HL-60 (cell line): Measurements from ENCODE around the gene TRAM2.

Experiments
- DNase-seq, 2 experiments: peaks; one replicate each; pipeline ENCODE4 v3.0.0-alpha.2; 2010 to 2020; ENCODE audit warnings: low read depth in 1 of 2, low spot score in 1 of 2
- H3K27ac ChIP-seq: fragments of 250-450 bp; sonication (Bioruptor Pico); replicated peaks from 2 replicates; pipeline ENCODE4 v1.5.1; 2020; ENCODE audit warnings: mild to moderate bottlenecking, moderate library complexity
- H3K27me3 ChIP-seq: fragments of 250-450 bp; sonication (Bioruptor Pico); 2 replicates; pipeline ENCODE4 v1.5.1; 2021; ENCODE audit warnings: mild to moderate bottlenecking, moderate library complexity; ENCODE audit not compliant: insufficient read depth, poor library complexity, severe bottlenecking
- H3K4me3 ChIP-seq: replicated peaks from 2 replicates; pipeline ENCODE4 v1.5.1; 2011; ENCODE audit warnings: mild to moderate bottlenecking, control low read depth, low read length; ENCODE audit not compliant: insufficient read depth
- GABPA ChIP-seq: IDR thresholded peaks from 2 replicates; pipeline ENCODE4 v1.6.1; 2012; ENCODE audit warnings: low read depth
- POLR2AphosphoS5 ChIP-seq: IDR thresholded peaks from 2 replicates; pipeline ENCODE4 v1.6.1; 2012; ENCODE audit warnings: low read depth
- SPI1 ChIP-seq: IDR thresholded peaks from 2 replicates; pipeline ENCODE4 v1.6.1; 2012; ENCODE audit warnings: low read depth, mild to moderate bottlenecking, borderline replicate concordance
- TF ChIP-seq, protein P1 (sequence below): IDR thresholded peaks from 2 replicates; pipeline ENCODE4 v1.6.1; 2012; ENCODE audit warnings: low read depth; ENCODE audit not compliant: insufficient replicate concordance
- TF ChIP-seq, protein P2 (sequence below): IDR thresholded peaks from one replicate; pipeline ENCODE4 v1.5.1; 2011; ENCODE audit warnings: low read length, control low read depth, inconsistent platforms; ENCODE audit not compliant: insufficient read depth

The TRAM2 gene

GRCh38 chr6:52516269-52516668, 60.6 kb downstream of the TRAM2 start:
- Histone ChIP-seq H3K27ac (no peak overlapping the region), H3K27me3 (no peaks in the 10 kb centered on the region), H3K4me3 (no peak overlapping the region)
- no peak for TF ChIP-seq SPI1
- TF ChIP-seq, protein P1, sequence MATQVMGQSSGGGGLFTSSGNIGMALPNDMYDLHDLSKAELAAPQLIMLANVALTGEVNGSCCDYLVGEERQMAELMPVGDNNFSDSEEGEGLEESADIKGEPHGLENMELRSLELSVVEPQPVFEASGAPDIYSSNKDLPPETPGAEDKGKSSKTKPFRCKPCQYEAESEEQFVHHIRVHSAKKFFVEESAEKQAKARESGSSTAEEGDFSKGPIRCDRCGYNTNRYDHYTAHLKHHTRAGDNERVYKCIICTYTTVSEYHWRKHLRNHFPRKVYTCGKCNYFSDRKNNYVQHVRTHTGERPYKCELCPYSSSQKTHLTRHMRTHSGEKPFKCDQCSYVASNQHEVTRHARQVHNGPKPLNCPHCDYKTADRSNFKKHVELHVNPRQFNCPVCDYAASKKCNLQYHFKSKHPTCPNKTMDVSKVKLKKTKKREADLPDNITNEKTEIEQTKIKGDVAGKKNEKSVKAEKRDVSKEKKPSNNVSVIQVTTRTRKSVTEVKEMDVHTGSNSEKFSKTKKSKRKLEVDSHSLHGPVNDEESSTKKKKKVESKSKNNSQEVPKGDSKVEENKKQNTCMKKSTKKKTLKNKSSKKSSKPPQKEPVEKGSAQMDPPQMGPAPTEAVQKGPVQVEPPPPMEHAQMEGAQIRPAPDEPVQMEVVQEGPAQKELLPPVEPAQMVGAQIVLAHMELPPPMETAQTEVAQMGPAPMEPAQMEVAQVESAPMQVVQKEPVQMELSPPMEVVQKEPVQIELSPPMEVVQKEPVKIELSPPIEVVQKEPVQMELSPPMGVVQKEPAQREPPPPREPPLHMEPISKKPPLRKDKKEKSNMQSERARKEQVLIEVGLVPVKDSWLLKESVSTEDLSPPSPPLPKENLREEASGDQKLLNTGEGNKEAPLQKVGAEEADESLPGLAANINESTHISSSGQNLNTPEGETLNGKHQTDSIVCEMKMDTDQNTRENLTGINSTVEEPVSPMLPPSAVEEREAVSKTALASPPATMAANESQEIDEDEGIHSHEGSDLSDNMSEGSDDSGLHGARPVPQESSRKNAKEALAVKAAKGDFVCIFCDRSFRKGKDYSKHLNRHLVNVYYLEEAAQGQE: peak; percentile 67
- DNase-seq: no peak

DNA sequence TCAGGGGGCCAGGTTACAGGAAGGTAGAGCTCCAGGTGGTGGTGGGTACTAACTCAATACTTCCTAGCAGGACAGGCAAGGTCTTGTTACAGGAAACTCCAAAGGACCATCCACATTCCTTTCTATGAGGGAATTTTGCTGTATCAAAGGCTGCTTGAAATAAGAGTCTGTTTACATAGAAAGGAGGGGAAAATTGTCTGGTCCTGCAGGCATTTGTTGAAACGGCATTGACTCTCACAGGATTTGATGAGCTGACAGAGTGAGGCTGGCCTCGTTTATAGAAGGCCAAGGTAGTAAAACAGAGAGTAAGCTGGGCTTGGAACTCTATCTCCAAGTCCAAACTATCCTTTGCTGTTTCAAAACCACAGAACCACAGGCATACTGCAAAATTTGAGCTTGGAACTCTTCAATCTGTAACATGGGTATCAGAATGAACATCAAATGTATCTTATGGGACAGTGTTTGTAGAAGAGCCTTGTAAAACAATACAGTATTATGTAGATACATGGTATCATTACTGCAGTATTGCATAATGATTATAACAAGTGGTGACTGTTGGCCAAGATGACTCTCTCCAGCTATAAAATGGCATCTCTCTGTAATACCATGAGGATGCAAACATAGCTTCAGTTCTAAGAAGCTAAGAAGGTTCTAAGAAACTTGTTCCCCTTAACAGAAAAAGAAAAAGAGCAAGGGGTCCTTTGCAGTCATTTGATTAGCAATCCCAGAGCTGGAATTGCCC, 61.5 kb downstream of the TRAM2 start:
- no peak for DNase-seq
- Histone ChIP-seq H3K4me3 (no peak overlapping the region), H3K27ac (no peak overlapping the region), H3K27me3 (no peaks in the 10 kb centered on the region)
- TF ChIP-seq POLR2AphosphoS5: no peak

DNA sequence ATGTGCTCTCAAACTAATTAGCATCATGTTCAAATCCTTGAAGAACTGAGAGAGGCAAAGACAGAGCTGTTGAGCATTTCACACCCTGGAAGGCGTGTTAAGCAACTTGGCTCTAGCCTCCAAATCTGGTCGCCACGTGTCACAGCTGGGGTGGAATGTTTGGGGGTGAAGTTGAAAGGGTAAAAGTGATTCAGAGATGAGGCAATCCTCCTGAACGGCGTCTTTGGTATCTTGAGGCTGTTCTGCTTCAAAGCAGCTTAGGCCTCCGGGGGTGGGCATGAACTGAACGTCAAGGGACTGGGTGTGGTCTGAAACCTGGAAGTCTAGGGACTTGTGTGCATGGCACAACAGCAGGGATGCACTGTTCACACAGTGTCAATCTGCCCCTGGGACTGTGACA, 62.3 kb downstream of the TRAM2 start:
- Histone ChIP-seq H3K27me3 (no peaks in the 10 kb centered on the region), H3K4me3 (no peak overlapping the region), H3K27ac (no peak overlapping the region)
- DNase-seq: peak in 1 of 2 experiments; percentile 49
- TF ChIP-seq POLR2AphosphoS5 (no peak), SPI1 (no peak), GABPA (no peak)
- TF ChIP-seq, protein P1: no peak
- TF ChIP-seq, protein P2, sequence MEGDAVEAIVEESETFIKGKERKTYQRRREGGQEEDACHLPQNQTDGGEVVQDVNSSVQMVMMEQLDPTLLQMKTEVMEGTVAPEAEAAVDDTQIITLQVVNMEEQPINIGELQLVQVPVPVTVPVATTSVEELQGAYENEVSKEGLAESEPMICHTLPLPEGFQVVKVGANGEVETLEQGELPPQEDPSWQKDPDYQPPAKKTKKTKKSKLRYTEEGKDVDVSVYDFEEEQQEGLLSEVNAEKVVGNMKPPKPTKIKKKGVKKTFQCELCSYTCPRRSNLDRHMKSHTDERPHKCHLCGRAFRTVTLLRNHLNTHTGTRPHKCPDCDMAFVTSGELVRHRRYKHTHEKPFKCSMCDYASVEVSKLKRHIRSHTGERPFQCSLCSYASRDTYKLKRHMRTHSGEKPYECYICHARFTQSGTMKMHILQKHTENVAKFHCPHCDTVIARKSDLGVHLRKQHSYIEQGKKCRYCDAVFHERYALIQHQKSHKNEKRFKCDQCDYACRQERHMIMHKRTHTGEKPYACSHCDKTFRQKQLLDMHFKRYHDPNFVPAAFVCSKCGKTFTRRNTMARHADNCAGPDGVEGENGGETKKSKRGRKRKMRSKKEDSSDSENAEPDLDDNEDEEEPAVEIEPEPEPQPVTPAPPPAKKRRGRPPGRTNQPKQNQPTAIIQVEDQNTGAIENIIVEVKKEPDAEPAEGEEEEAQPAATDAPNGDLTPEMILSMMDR: no peak

GRCh38 chr6:52513896-52514295, 63.0 kb downstream of the TRAM2 start:
- Histone ChIP-seq H3K4me3 (no peak overlapping the region), H3K27ac (no peak overlapping the region), H3K27me3 (no peaks in the 10 kb centered on the region)
- no peak for TF ChIP-seq SPI1
- TF ChIP-seq, protein P2: no peak
- TF ChIP-seq GABPA: no peak
- TF ChIP-seq POLR2AphosphoS5: no peak
- TF ChIP-seq, protein P1: no peak
- DNase-seq: no peak
